ENCODE measurements around the gene TUBA3E.
"Not testable (repeated sequence)": the region's sequence is repeated elsewhere in the genome, so short reads cannot be mapped to it uniquely, and the experiment has no call there.

The TUBA3E gene

DNA sequence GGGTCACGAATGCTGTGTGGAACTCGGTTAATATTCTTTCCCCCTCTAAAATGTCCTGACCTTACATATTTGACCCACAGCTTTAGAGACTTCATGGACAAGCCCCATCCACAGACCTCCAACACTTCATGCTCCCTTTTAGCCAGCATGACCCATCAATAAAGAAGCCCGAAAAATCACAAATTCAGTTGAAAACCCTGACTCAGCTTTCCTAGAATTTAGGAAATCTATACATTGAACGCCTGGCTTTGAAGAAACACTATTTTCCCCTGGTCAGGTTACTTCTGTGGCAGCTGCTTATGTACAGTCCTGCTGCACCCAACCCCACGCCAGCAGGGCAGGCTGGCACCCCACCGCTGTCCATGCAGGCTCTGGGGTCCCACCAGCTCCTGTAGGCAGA, 6.9 kb downstream of the TUBA3E start:
- DNase-seq (ENCODE audit: low read depth) = not testable (repeated sequence)

DNA sequence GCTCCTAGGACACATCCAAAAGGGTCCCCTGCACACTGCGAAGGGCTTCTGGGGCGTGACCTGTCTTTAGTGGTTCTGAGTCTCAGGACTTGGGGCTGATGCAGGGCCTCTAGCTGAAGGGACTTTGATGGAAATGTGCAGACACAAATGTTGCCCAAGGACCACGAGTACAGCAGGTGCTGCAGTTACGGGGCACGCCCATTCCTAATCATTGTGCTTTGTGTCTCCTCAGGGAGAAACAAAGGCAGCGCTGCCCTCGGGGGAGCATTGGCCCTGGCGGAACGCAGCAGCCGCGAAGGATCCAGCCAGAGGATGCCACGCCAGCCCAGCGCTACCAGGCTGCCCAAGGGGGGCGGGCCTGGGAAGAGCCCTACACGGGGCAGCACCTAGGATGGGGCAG, 8.0 kb downstream of the TUBA3E start:
- no peak for DNase-seq (ENCODE audit: low read depth)

DNA sequence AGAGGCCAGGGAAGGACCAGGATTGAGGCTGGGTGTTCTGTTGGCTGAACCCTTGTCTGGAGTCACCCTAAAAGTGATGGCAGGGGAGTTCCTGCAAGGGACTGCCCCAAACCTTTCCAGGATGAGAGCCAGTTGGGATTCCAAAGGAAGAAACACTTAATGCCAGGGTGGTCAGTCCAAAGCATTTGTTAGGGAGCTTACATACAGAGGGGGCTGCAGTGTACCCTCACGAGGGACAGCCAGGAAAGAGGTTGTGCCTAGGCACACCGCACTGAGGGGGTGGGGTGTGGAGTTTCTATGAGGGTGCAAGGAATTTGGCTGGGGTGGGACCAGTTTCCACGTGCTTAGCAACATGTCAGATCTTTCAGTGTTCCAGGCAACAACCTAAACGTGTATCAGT, 9.3 kb downstream of the TUBA3E start:
- not testable (repeated sequence) for DNase-seq (ENCODE audit: low read depth)

DNA sequence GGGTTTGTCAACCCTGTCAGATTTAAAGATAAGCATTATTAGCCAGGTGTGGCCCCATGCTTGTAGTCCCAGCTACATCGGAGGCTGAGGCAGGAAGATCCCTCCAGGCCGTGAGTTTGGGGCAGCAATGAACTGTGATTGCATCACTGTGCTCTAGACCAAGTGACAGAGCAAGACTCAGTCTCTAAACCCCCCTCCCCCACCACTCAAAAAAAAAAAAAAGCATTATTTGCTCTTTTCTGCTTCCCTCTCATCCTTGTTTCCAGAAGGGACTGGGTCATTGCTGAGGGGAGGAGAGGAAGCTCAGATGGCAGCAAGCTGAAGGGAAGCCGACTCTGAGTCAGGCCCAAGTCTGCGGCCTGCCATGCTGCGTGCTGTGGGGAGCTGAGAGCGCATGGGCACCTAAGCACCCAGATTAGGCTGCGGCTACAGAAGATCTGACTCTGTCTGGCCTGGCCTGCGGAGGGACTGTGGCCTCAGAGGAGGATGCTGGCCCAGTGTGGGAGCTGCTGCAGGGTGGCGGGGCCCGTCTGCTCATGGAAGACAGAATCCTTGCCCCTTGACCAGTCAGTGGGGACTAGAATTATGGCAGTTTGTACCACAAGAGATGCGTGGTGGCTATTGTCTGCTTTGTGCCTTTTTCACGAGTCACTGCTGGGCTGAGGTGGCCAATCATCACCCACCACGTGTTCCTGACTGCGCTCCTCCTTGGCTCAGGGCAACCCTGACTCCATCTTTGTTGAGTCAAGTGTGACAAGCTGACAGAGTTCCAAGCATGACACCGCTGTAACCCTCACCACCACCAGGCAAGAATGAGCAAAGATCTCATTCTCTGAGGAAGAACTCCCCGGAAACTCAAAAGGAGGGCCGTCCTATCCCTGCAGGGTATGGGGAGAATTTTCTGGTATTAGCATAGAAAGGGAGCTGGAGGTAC, 10.1 kb downstream of the TUBA3E start:
- not testable (repeated sequence) for DNase-seq (ENCODE audit: low read depth)

DNA sequence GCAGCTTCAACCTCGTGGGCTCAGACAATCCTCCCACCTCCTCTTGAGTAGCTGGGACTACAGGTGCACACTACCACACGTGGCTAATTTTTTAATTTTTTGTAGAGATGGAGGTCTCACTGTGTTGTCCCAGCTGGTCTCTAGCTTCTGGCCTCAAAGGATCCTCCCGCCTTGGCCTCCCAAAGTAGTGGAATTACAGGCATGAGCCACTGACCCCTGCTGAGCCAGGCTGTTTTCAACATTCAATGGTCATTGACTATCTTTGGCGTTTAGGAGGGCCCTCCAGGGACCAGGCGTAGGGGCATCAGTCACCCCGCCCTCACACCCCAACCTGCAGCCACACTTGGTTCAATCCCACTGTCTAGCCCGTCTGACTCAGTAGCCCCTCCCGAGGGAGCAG, 11.0 kb downstream of the TUBA3E start:
- DNase-seq (ENCODE audit: low read depth) = no peak

DNA sequence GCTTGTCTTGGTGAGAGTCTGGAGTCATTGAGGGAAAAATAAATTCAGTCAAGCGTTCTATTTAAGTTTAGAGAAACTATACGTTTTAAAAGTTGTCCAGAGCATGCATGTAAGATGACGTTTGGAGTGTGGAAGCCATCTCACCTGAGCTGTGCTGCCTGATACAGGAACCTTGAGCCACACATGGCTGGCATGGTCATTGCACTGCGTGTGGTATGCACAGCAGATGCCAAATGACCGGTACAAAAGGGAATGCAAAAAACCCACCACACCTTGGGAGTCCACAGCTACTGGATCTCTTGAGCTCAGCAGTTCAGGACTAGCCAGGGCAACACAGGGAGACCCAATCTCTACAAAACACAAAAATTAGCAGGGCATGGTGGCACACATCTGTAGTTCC, 11.8 kb downstream of the TUBA3E start:
- DNase-seq (ENCODE audit: low read depth) = no peak

DNA sequence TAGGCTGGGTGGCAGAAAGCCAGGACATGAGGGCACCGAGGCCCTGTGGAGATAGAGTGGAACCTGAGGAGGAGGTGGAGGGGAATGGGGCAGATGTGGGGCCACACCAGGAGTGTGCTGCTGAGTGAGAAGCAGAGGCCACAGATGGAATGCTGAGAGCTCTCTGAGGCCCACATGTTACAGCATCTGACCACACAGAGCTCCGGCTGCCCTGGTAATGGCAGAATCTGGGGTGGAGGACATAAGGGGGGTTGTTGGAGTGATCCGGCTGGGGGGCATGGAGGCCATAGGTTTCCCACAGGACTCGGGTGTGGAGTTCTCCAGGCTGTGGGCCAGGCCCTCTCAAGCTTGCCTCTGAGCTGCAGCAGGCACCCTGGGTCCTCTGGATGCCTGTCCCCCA, 12.3 kb downstream of the TUBA3E start:
- no peak for DNase-seq (ENCODE audit: low read depth)

DNA sequence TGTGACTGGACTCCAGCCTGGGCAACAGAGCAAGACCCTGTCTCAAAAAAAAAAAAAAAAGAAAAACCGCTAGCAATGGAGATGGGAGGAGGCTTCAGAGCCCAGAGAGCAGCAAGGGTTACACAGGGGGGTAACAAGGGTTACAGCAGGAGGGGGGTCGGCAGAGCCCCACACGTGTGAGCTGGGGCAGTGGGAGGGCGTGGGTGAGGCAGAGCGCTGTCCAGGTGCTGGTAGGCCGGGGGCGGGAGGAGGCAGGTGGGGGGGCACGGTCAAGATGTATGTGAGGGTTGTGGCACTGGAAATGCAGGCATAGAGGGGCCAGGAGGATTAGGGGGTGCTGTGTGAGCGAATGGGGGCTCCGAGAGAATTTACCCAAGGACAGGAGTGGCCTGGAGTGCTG, 12.8 kb downstream of the TUBA3E start:
- no peak for DNase-seq (ENCODE audit: low read depth)

DNA sequence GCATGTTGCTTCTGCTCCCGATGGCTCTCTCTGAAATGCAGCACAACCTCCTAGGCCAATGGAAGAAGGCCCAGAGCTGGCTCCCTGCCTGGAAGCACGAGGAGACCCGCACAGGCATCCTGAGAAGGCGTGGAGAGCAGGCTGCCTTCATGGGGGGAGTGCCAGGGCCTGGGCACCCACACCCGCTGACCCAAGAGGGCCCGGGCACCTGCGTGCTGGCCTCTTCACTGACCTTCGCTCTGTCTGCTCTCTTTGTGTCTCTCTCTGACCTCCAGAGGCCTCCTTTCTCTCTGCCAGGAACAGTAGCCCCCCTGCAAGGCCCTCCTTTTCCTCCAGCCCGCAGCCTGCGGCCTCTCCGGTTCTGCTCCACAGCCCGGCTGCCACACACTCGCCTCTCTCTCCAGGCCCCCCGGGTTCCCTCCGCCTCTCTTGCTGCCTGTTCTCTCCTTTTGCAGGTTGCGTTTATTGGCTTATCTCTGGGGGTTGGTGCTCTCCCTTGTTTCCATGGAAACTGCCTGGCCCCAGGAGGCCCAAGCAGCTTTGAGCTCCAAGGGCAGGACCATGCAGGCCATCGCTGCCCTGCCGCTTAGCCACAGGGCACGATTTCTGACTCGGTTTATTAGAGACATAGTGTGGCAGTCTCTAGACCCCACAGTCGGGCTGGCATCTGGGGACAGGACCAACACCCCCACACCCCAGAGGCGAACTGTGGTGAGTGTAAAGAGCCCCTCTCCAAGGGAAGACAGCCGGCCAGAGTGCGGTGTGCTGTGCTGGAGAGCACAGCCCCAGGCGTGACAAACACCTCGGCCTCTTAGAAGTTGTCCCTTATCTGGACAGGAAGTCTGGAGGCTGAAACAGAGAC, 14.5 kb downstream of the TUBA3E start:
- no peak for DNase-seq (ENCODE audit: low read depth)

DNA sequence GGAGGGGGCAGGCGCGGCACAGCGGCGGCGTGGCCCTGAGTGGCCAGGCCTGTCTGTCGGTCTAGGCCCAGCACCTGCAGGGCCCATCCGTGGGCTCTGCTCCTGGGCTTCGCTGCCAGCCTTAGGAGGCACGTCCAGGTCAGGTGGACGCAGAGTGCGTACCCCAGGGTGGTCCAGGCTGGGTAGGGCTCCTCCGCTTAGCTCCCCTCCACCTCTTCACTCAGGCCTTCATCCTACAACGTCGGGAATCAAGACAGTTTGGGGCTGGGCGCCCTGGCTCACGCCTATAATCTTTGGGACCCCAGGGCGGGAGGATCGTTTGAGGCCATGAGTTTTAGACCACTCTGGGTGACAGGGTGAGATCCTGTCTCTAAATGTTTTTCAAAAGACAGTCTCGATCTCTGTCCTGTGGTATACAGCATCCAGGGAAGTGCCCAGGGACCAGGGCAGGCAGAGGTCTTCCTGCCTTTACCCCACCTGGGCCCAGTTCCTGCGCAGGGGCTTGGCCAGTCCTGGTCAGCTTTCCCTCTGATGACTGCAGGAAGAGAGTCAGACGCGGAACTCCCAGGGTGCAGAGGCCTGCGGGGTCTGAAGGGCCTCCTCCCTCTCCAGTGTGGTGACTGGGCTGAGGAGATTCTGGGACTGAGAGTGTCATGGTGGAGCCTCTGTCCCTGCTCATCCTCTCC, 15.3 kb downstream of the TUBA3E start:
- DNase-seq (ENCODE audit: low read depth) = peak; percentile 57

DNA sequence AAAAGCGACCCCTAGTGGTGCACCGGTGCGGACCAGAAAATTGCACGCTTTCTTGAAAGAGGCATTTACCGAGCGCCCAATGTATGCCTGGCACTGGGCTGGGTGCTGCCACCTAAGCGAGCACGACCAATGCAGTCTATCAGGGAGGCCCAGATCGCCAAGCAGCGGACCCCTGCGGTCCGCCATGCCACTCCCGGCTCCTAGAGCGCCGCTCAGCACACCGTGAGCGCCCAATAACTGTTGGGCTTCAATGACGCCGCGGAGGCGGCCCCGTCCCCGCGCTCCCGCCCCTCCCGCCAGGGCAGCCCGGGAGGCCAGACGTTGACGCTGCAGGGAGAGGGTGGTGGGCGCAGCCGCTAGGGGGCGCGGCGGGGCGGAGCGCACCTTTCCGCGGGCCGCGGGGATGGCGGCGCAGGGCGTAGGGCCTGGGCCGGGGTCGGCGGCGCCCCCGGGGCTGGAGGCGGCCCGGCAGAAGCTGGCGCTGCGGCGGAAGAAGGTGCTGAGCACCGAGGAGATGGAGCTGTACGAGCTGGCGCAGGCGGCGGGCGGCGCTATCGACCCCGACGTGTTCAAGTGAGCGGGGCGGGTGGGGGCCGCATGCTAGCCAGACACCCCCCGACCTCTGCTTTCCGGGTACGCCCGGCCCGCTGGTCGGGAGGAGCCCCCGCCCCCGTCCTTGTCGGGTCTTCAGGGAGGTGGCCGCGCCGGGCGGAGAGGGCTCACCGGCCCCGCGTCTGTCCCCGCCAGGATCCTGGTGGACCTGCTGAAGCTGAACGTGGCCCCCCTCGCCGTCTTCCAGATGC, 16.2 kb downstream of the TUBA3E start, which contains the start of gene MZT2B:
Gene MZT2B (plus strand): TSS at position 383 of the 803 bp plus-strand sequence. CDS start 21 bp downstream, at position 404.
- DNase-seq (ENCODE audit: low read depth) = peak; percentile 87

DNA sequence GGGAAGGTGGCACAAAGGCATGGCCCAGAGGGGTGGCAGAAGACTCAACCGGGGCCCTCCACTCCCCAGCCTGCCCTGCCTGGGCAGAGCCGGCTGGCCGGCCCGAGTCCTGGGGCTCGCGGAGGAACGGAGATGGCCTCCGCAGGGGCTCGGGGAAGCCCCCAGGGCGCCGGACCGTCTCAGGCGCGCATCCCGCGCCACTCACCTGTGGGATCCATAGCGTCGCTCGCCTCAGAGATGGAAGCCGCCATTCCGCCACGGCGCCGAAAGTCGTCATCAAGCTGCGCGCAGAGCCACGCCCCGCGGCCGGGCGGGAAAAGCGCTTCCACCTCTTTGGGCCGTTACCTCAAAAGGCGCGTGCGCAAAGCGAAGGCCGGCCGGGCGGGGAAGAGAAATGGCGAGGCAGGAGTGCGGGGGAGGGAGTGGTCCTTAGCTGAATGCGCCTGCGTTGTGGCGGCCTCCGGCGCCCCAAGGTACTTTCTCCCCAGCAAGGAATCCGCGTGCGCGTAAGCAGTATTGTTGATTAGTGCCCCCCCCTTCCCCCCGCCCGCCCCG, 16.8 kb downstream of the TUBA3E start, which contains the start of gene SMPD4:
Gene SMPD4 (minus strand): TSS at position 278 of the 555 bp plus-strand sequence. CDS start 5,010 bp downstream, outside the sequence.
- peak; percentile 96 for DNase-seq (ENCODE audit: low read depth)

DNA sequence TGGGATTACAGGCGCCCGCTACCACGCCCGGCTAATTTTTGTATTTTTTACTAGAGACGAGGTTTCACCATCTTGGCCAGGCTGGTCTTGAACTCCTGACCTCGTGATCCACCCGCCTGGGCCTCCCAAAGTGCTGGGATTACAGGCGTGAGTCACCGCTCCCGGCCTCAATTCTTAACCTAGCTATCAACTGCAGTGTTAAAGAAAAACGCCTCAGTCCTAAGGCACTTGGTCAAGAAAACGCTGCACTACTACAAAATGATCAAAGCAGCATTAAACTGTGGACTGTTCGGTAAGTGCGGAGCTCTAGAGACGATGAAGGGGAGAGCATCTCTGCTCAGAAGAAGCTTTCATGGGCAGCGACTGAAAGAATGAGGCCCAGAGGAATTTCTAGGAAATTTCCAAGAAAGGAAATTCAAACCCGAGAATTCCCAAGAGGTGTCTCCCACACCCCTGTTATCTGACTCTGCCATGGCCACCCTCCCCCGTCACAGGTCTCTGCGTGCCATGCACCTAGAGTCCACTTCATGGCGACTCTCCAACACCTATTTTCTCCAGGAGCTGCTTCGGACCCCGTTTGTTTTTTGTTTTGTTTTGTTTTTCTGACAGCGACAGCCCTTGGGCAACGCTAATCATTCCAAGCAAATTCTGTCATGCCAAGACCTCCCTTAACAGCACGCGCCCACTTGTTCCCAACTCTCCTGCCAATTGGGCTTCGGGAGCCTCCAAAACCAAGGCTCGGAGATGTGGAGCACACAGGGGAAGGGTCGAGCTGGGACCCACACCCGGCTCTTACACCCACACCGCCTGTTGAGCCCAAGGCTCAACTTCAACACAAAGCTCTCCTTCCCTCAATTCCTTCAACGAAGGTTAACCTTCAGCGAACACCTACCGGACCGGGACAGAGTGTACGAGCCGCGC, 17.6 kb downstream of the TUBA3E start:
- DNase-seq (ENCODE audit: low read depth) = peak; percentile 46

DNA sequence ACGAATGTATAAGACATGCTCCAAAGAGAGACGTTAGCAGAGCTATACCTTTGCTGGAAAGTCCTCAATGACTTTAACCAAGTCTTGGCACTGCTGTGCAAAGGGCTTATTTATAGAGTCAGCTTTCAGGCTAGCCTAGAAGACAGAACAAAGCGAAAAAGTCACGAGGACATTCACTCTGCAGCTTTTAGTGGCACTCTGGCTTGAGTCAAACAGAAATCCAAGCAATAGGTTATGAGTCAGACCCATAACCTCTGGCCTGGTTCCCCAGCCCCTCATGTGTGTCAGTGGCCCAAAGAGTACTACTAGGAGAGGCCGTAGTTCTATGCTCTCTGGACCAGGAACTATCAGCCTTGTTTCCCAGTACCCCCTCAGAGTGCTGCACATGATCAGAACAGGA, 23.4 kb downstream of the TUBA3E start:
- not testable (repeated sequence) for DNase-seq (ENCODE audit: low read depth)

DNA sequence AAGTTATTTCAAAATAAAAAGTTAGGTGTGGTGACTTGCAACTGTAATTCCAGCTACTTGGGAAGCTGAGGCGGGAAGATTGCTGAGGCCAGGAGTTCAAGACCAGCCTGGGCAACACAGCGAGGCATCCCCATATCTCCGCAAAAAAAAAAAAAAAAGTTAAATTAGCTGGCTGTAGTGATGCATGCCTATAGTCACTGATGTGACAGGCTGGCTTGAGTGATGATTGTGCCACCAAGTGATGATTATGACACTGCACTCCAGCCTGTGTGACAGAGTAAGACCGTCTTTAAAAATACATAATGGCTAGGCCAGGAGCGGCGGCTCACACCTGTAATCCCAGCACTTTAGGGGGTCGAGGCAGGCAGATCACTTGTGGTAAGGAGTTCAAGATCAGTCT, 28.3 kb downstream of the TUBA3E start:
- DNase-seq (ENCODE audit: low read depth) = no peak

DNA sequence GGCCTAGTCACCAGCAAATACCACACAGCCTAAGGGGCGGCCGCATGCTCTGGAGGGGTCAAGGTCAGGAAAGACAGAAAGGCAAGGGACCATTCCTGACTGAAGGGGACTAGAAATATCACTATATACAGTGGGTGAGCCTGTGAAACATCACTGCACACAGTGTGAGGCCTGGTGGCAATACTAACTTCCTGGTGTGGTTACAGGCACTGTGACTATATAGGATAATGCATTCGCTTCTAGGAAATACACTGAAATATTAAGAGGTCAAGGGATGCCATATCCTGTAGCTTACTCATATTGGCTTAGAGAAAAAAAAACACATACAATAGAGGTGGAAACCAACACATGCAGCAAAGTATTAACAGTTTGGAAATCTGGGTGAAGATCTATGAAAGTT, 29.1 kb downstream of the TUBA3E start:
- DNase-seq (ENCODE audit: low read depth) = peak; percentile 28

DNA sequence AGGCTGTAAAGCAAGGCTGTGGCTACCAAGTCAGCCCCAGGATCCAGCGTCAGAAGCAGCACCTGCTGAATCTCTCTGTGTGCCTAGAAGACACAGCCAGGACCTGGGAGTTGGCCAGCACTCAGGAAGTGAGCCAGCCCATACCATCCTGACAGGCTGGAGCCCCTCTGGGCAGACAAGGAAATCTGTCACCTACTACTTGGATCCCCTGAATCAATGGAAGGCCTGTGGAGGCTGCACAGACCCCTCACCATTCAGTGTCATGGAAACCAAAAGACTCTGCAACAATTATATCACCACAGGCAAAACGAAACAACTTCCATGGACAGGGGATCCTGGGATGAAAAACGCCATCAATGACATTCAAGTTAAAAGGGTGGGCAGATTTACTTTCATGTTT, 31.6 kb downstream of the TUBA3E start:
- not testable (repeated sequence) for DNase-seq (ENCODE audit: low read depth)

DNA sequence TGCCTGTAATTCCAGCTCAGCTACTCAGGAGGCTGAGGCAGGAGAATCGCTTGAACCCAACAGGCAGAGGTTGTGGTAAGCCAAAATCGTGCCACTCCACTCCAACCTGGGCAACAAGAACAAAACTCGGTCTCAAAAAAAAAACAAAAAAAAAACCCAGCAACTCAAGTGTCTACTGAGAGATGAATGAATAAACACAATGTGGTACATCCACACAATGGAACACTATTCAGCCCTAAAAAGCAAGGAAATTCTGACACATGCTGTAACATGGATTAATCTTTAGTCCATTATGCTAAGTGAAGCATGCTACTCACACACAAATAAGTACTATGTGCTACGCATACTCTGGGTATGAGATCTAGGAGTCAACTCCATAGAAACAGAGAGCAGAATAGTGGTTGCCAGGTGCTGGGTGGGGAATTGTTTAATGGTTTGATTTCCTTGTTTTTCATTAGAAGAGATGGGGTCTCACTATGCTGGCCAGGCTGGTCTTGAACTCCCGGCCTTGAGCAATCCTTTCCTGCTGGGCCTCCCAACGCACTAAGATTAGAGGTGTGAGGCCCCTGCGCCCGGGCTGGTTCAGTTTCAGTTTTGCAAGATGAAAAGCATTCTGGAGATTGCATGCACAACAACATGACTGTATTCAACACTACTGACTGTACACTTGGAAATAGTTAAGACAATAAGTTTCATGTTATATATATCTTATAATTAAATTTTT, 32.8 kb downstream of the TUBA3E start:
- DNase-seq (ENCODE audit: low read depth) = no peak

DNA sequence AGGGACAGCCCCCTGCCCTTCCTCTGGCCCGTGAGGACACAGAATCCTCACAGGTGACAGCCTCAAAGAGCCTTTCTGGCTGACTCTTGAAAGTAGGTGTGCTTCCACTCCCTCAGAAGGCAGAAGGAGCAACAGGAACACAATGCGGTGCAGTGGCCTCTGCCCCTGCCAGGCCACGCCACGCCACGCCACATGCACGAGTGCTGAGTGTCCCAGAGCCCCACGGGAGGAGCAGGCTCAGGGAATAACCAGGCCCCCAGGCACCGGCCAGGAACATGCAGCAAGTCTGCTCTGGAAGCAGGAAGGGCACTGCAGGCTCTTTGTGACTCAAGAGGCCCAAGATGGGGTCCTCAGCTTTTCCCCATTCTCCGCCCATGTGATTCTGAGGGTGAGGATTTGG, 35.3 kb downstream of the TUBA3E start:
- no peak for DNase-seq (ENCODE audit: low read depth)

Data from ELR (cell line).